Measurements from ENCODE around the gene TLCD3B. TPM values are rescaled to one million over a fixed set of nuclear protein-coding genes. Genes with fewer than 3 reads are reported as not detected.
A peak's percentile ranks its signal among the peaks of the same experiment; 100 is the strongest.

TLCD3B gene
- total and polyA plus RNA-seq, 7 donors, result 0.54 TPM; not detected in 6

DNA sequence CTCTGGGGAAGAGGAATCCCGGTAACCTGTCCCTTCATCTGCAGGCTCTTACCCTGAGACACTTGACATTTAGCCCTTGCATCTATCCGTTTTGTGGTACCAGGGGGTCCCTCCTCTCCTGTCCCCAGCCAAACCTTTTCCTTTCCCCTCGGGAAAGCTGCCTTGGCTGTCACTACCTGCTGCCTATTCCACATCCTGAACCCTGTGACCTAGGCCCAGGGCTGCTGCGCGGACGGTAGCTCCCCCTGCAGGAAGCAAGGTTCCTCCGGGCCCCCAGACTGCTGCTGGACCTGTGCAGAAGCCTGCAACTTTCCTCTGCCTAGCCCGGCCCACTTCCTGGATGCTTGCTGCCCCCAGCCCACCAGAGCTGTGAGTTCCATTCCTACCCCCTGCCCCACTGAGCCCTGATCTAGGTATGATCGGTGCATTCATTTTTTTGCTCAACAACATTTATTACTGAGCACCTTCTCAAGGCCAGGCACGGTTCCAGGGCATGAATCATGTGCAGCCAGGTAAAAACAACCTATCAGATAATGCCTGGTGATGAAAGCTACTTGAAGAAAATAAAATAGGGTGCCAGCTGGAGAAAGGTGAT is 24.0 kb upstream of the TLCD3B start:
- H3K9me3 ChIP-seq, result no peaks in the 10 kb centered on the region
- WGBS, 2 donors, result 22 to 34% methylated on average over 10 of the region's 10 CpGs
- no peaks in the 10 kb centered on the region for H3K27me3 ChIP-seq
- no peaks in the 10 kb centered on the region for H3K36me3 ChIP-seq
- TF ChIP-seq CTCF (IDR thresholded peaks at IDR 0.05), result no peak
- no peak for TF ChIP-seq POLR2AphosphoS5 (IDR thresholded peaks at IDR 0.05)
- no peak for TF ChIP-seq EP300 (IDR thresholded peaks at IDR 0.05)
- TF ChIP-seq POLR2A (IDR thresholded peaks at IDR 0.05), result no peak
- peaks cover 0 to 17% (median 13%) of the 10 kb centered on the region in 4 donors for H3K4me1 ChIP-seq
- H3K4me3 ChIP-seq, result no peak overlapping the region
- no peak for DNase-seq
- no peak overlapping the region for H3K27ac ChIP-seq
- intact Hi-C loops (cut with DNase I), result loop anchor here (5.0 kb wide), 1 partner anchor 42 kb away; the partner anchor contains the start of gene YPEL3

DNA sequence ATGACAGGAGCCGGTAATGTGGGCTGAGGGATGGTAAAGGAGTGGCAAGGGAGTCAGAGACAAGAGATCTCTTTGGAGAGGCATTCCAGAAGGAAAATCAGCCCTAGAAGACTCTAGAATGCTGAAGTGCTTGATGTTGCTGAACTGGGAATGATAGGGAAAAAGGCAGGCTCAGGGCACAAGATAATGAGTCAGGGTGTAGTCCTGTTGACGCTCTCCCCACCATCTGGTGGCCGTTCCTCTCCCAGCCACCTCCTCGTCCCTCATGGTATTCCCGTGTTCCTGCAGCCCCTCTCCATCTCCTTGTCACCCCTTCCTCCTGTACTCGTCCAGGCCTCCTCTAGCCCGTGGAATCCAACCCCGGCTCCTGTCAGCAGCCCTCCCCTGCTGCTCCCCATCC is 23.4 kb upstream of the TLCD3B start:
- no peak for DNase-seq
- Histone ChIP-seq H3K4me1 (peaks cover 0 to 17% (median 13%) of the 10 kb centered on the region in 4 donors), H3K27ac (no peak overlapping the region), H3K27me3 (no peaks in the 10 kb centered on the region), H3K4me3 (no peak overlapping the region), H3K36me3 (no peaks in the 10 kb centered on the region), H3K9me3 (no peaks in the 10 kb centered on the region)
- WGBS, 2 donors, result 83 to 89% methylated on average over 8 of the region's 8 CpGs
- intact Hi-C loops (cut with DNase I), result loop anchor here (5.0 kb wide), 1 partner anchor 43 kb away; the partner anchor contains the start of gene YPEL3
- TF ChIP-seq EP300 (IDR thresholded peaks at IDR 0.05), result no peak
- TF ChIP-seq POLR2A (IDR thresholded peaks at IDR 0.05), result no peak
- TF ChIP-seq CTCF (IDR thresholded peaks at IDR 0.05), result no peak
- no peak for TF ChIP-seq POLR2AphosphoS5 (IDR thresholded peaks at IDR 0.05)

GRCh38 chr16:30053376-30054015 is 22.4 kb upstream of the TLCD3B start:
- TF ChIP-seq CTCF (IDR thresholded peaks at IDR 0.05), result no peak
- no peak for TF ChIP-seq EP300 (IDR thresholded peaks at IDR 0.05)
- no peak for TF ChIP-seq POLR2A (IDR thresholded peaks at IDR 0.05)
- TF ChIP-seq POLR2AphosphoS5 (IDR thresholded peaks at IDR 0.05), result no peak
- H3K4me3 ChIP-seq, result peak overlapping the region; percentile 53 to 80 (median 66)
- no peaks in the 10 kb centered on the region for H3K36me3 ChIP-seq
- peaks cover 0 to 17% (median 13%) of the 10 kb centered on the region in 4 donors for H3K4me1 ChIP-seq
- intact Hi-C loops (cut with DNase I), result loop anchor here (5.0 kb wide), 1 partner anchor 44 kb away; the partner anchor contains the start of gene YPEL3
- 5 to 9% methylated on average over 19 of the region's 19 CpGs for WGBS, 2 donors
- H3K9me3 ChIP-seq, result no peaks in the 10 kb centered on the region
- H3K27ac ChIP-seq, result peak overlapping the region; percentile 25 to 53 (median 44)
- H3K27me3 ChIP-seq, result no peaks in the 10 kb centered on the region
- no peak for DNase-seq

DNA sequence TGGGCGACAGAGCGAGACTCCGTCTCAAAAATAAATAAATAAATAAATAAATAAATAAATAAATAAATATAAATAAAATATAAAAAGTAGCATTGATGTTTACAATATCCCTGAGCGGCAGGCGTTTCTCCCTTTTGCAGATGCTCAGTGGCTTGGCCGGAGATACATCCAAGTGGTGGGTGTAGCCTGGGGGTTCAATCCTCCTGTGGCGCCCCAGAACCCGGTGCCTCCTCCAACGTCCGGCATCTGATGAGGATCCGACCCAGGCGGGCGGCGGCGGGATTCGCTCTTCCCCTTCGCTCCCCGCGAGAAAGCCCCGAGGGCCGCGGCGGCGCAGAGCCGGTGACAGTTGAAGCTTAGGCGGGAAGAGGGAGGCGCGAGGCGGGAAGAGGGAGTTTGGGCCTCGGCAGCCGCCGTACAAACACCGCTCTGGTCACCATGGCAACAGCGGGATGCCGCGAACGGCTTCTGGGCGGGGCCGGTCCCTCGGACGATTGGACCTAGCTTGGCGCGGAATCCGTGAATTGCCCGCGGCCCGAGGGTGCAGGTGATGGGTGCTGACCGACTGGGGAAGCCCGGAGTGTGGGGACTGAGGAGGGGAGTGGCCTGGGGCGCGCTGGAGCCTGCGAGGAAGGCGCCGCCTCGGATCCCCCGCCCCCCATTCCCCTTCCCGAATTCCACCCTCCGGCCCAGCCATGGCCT is 21.8 kb upstream of the TLCD3B start:
- peak; percentile 97 for DNase-seq
- TF ChIP-seq POLR2A (IDR thresholded peaks at IDR 0.05), result no peak
- TF ChIP-seq POLR2AphosphoS5 (IDR thresholded peaks at IDR 0.05), result peak; percentile 54 to 85 (median 56)
- peaks cover 0 to 17% (median 13%) of the 10 kb centered on the region in 4 donors for H3K4me1 ChIP-seq
- H3K9me3 ChIP-seq, result no peaks in the 10 kb centered on the region
- H3K27me3 ChIP-seq, result no peaks in the 10 kb centered on the region
- no peaks in the 10 kb centered on the region for H3K36me3 ChIP-seq
- 4 to 5% methylated on average over 55 to 58 of the region's 58 CpGs for WGBS, 2 donors
- H3K27ac ChIP-seq, result peak overlapping the region; percentile 25 to 53 (median 44)
- intact Hi-C loops (cut with DNase I), result loop anchor here (5.0 kb wide), 1 partner anchor 44 kb away; the partner anchor contains the start of gene YPEL3
- peak overlapping the region; percentile 53 to 80 (median 66) for H3K4me3 ChIP-seq

DNA sequence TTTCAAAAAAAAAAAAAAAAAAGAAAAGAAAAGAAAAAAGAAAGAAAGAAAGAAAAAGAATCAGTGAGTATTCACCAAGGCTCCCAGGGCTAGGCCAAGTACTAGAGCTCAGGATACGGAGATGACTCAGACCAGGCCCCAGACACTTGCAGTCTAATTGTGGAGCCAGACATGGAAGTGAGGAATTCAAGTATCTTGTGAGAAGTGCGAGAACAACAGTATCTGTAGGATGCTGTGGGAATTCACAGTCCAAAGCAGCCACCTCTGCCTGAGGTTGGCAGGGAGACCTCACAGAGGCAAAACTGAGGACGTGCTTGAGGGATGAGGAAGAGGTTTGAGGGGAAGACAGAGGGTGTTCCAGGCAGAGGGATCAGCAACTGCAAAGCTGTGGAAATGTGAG is 20.4 kb upstream of the TLCD3B start:
- no peak for DNase-seq
- WGBS, 2 donors, result 88 to 93% methylated on average over 3 of the region's 3 CpGs
- Histone ChIP-seq H3K4me3 (no peak overlapping the region), H3K9me3 (no peaks in the 10 kb centered on the region), H3K27me3 (no peaks in the 10 kb centered on the region), H3K27ac (no peak overlapping the region), H3K4me1 (peaks cover 0 to 17% (median 13%) of the 10 kb centered on the region in 4 donors), H3K36me3 (no peaks in the 10 kb centered on the region)
- TF ChIP-seq EP300 (IDR thresholded peaks at IDR 0.05), result no peak
- intact Hi-C loops (cut with DNase I), result loop anchor here (5.0 kb wide), 1 partner anchor 46 kb away; the partner anchor contains the start of gene YPEL3
